CD4-positive, alpha-beta T cell treated with Interleukin-10 for 1 hour (primary cell): ENCODE measurements around the gene CDKN2D.
A peak's percentile ranks its signal among the peaks of the same experiment; 100 is the strongest.
"Not testable (repeated sequence)": the region's sequence is repeated elsewhere in the genome, so short reads cannot be mapped to it uniquely, and the experiment has no call there.

Experiments used
- DNase-seq: peaks from one replicate; pipeline ENCODE4 v3.0.0-alpha.2; 2020

Gene CDKN2D

GRCh38 chr19:10580979-10581631, 12.3 kb upstream of the CDKN2D start:
- peak; percentile 91 for DNase-seq

GRCh38 chr19:10577951-10578350, 9.2 kb upstream of the CDKN2D start:
- no peak for DNase-seq

- DNase-seq = no peak
Observed at GRCh38 chr19:10575011-10575716, 6.4 kb upstream of the CDKN2D start.

GRCh38 chr19:10574462-10574861, 5.7 kb upstream of the CDKN2D start:
- no peak for DNase-seq

- DNase-seq = not testable (repeated sequence)
Observed at GRCh38 chr19:10573793-10574192, 5.0 kb upstream of the CDKN2D start.

GRCh38 chr19:10568062-10568825, 535 bp downstream of the CDKN2D start:
- peak; percentile 24 for DNase-seq

GRCh38 chr19:10567656-10568055, 1.1 kb downstream of the CDKN2D start:
- peak; percentile 33 for DNase-seq

- peak; percentile 84 for DNase-seq
Observed at GRCh38 chr19:10566658-10567410, 1.9 kb downstream of the CDKN2D start.

- no peak for DNase-seq
Observed at GRCh38 chr19:10566408-10566657, 2.4 kb downstream of the CDKN2D start.

GRCh38 chr19:10565567-10566407, 3.0 kb downstream of the CDKN2D start, which contains the start of gene KRI1:
Gene KRI1 (minus strand): TSS chr19:10566010. CDS start chr19:10565999, 11 bp downstream.
- DNase-seq = peak; percentile 100

- DNase-seq = peak; percentile 69
Observed at GRCh38 chr19:10565028-10565566, 3.7 kb downstream of the CDKN2D start.

- DNase-seq = no peak
Observed at GRCh38 chr19:10562609-10563008, 6.2 kb downstream of the CDKN2D start.

- no peak for DNase-seq
Observed at GRCh38 chr19:10560154-10560553, 8.6 kb downstream of the CDKN2D start.

GRCh38 chr19:10557603-10558197, 11.1 kb downstream of the CDKN2D start:
- DNase-seq = no peak

- DNase-seq = no peak
Observed at GRCh38 chr19:10555610-10555973, 13.2 kb downstream of the CDKN2D start.

- DNase-seq = no peak
Observed at GRCh38 chr19:10554760-10555609, 13.8 kb downstream of the CDKN2D start.

GRCh38 chr19:10553943-10554381, 14.8 kb downstream of the CDKN2D start:
- peak; percentile 80 for DNase-seq

- no peak for DNase-seq
Observed at GRCh38 chr19:10553087-10553667, 15.6 kb downstream of the CDKN2D start.

GRCh38 chr19:10552510-10553053, 16.2 kb downstream of the CDKN2D start:
- peak; percentile 30 for DNase-seq
